ENCODE data around the gene ZNF337. TPM values are rescaled to one million over a fixed set of nuclear protein-coding genes. Genes with fewer than 3 reads are reported as not detected.
"Not testable (repeated sequence)": the region's sequence is repeated elsewhere in the genome, so short reads cannot be mapped to it uniquely, and the experiment has no call there.

ZNF337 gene
- polyA plus RNA-seq, 1 donor from 2014 or later = 61.2 TPM

GRCh38 chr20:25720285-25720684 lies 23.6 kb upstream of the ZNF337 start:
- no peaks in the 10 kb centered on the region for H4K20me1 ChIP-seq (ENCODE audit: insufficient read depth)
- H3K9ac ChIP-seq (ENCODE audit: low read length) = no peak overlapping the region
- TF ChIP-seq TAF1 (IDR thresholded peaks at IDR 0.05; ENCODE audit: low read depth) (no peak), POLR2AphosphoS5 (IDR thresholded peaks at IDR 0.05) (no peak), RAD21 (conservative IDR thresholded peaks at IDR 0.05) (no peak), REST (IDR thresholded peaks at IDR 0.05; ENCODE audit: borderline replicate concordance) (no peak), SMC3 (conservative IDR thresholded peaks at IDR 0.05; ENCODE audit: poor library complexity) (no peak), EZH2 (IDR thresholded peaks at IDR 0.05; ENCODE audit: borderline replicate concordance, insufficient read depth, low read length, poor library complexity, severe bottlenecking) (no peak)
- peaks cover 5% of the 10 kb centered on the region for H3K36me3 ChIP-seq (ENCODE audit: insufficient read depth, low read length)
- no peaks in the 10 kb centered on the region for H3K9me2 ChIP-seq (ENCODE audit: insufficient read depth, low read length)
- H2AFZ ChIP-seq (ENCODE audit: low read depth, low read length) = no peak overlapping the region
- peaks cover 12% of the 10 kb centered on the region for H3K9me3 ChIP-seq (ENCODE audit: low read length)
- no peak overlapping the region for H3K27ac ChIP-seq (ENCODE audit: low read length)
- H3K4me2 ChIP-seq (ENCODE audit: low read length) = no peak overlapping the region
- H3K79me2 ChIP-seq (replicated peaks; ENCODE audit: insufficient read depth, low read length) = no peaks in the 10 kb centered on the region
- no peaks in the 10 kb centered on the region for H3F3A ChIP-seq (ENCODE audit: insufficient read depth, low read length, poor library complexity, severe bottlenecking)
- no peaks in the 10 kb centered on the region for H3K27me3 ChIP-seq (ENCODE audit: insufficient read depth, low read depth, low read length)
- H3K4me3 ChIP-seq (ENCODE audit: low read length) = no peak overlapping the region

- not testable (repeated sequence) for H4K20me1 ChIP-seq (ENCODE audit: insufficient read depth); H3K9me3 ChIP-seq (ENCODE audit: low read length); H3K27ac ChIP-seq (ENCODE audit: low read length)
These were observed 22.5 kb upstream of the ZNF337 start for GRCh38 chr20:25718896-25719809.

GRCh38 chr20:25707695-25708094 lies 11.0 kb upstream of the ZNF337 start:
- H3K79me2 ChIP-seq (replicated peaks; ENCODE audit: insufficient read depth, low read length) = no peaks in the 10 kb centered on the region
- no peak overlapping the region for H2AFZ ChIP-seq (ENCODE audit: low read depth, low read length)
- TF ChIP-seq POLR2AphosphoS5 (IDR thresholded peaks at IDR 0.05) = no peak
- no peak for TF ChIP-seq RAD21 (conservative IDR thresholded peaks at IDR 0.05)
- TF ChIP-seq SMC3 (conservative IDR thresholded peaks at IDR 0.05; ENCODE audit: poor library complexity) = no peak
- TF ChIP-seq MXI1 (conservative IDR thresholded peaks at IDR 0.05; ENCODE audit: poor library complexity, severe bottlenecking) = no peak
- TF ChIP-seq EZH2 (IDR thresholded peaks at IDR 0.05; ENCODE audit: borderline replicate concordance, insufficient read depth, low read length, poor library complexity, severe bottlenecking) = no peak
- TF ChIP-seq REST (IDR thresholded peaks at IDR 0.05; ENCODE audit: borderline replicate concordance) = no peak
- TF ChIP-seq TAF1 (IDR thresholded peaks at IDR 0.05; ENCODE audit: low read depth) = no peak
- TF ChIP-seq EP300 (conservative IDR thresholded peaks at IDR 0.05; ENCODE audit: poor library complexity, severe bottlenecking) = no peak
- no peak for TF ChIP-seq CTCF (IDR thresholded peaks at IDR 0.05; ENCODE audit: poor library complexity, severe bottlenecking)
- no peaks in the 10 kb centered on the region for H3K9me2 ChIP-seq (ENCODE audit: insufficient read depth, low read length)
- H3K27me3 ChIP-seq (ENCODE audit: insufficient read depth, low read depth, low read length) = no peaks in the 10 kb centered on the region
- H3K4me2 ChIP-seq (ENCODE audit: low read length) = no peak overlapping the region
- H3K4me3 ChIP-seq (ENCODE audit: low read length) = no peak overlapping the region
- H3F3A ChIP-seq (ENCODE audit: insufficient read depth, low read length, poor library complexity, severe bottlenecking) = no peaks in the 10 kb centered on the region
- H4K20me1 ChIP-seq (ENCODE audit: insufficient read depth) = no peaks in the 10 kb centered on the region
- no peak overlapping the region for H3K27ac ChIP-seq (ENCODE audit: low read length)
- H3K9me3 ChIP-seq (ENCODE audit: low read length) = no peaks in the 10 kb centered on the region
- no peak overlapping the region for H3K9ac ChIP-seq (ENCODE audit: low read length)
- H3K36me3 ChIP-seq (ENCODE audit: insufficient read depth, low read length) = no peaks in the 10 kb centered on the region

More at GRCh38 chr20:25718896-25719809, 22.5 kb upstream of the ZNF337 start:
- H3K9me2 ChIP-seq (ENCODE audit: insufficient read depth, low read length); H3K4me2 ChIP-seq (ENCODE audit: low read length); H2AFZ ChIP-seq (ENCODE audit: low read depth, low read length); H3K4me3 ChIP-seq (ENCODE audit: low read length); H3K79me2 ChIP-seq (replicated peaks; ENCODE audit: insufficient read depth, low read length); H3K27me3 ChIP-seq (ENCODE audit: insufficient read depth, low read depth, low read length); H3K36me3 ChIP-seq (ENCODE audit: insufficient read depth, low read length); H3K9ac ChIP-seq (ENCODE audit: low read length); H3F3A ChIP-seq (ENCODE audit: insufficient read depth, low read length, poor library complexity, severe bottlenecking): not testable (repeated sequence)
